Loucy (cell line): ENCODE measurements around the gene FCHSD2.

Experiments
- H2AFZ ChIP-seq: fragments of 200-600 bp; sonication (generic); 2 replicates; pipeline ENCODE4 v1.6.0; 2016; ENCODE audit warnings: antibody characterized with exemption, mild to moderate bottlenecking, low read length, moderate library complexity
- H3F3A ChIP-seq: fragments of 200-600 bp; 2 replicates; pipeline ENCODE4 v1.6.0; 2016; ENCODE audit warnings: antibody characterized with exemption, low read depth, mild to moderate bottlenecking
- H3K27me3 ChIP-seq: fragments of 200-600 bp; sonication (generic); 2 replicates; pipeline ENCODE4 v1.6.1; 2014; ENCODE audit warnings: low read length, mild to moderate bottlenecking; ENCODE audit not compliant: insufficient read depth, poor library complexity, severe bottlenecking
- H3K36me3 ChIP-seq: fragments of 200-600 bp; sonication (generic); 2 replicates; pipeline ENCODE4 v1.6.1; 2016; ENCODE audit warnings: low read length; ENCODE audit not compliant: insufficient read depth
- H3K4me1 ChIP-seq: fragments of 200-600 bp; sonication (generic); 2 replicates; pipeline ENCODE4 v1.5.1; 2014; ENCODE audit warnings: low read length, mild to moderate bottlenecking; ENCODE audit not compliant: insufficient read depth, poor library complexity, severe bottlenecking
- H3K4me2 ChIP-seq: fragments of 200-600 bp; sonication (generic); 2 replicates; pipeline ENCODE4 v1.6.0; 2014; ENCODE audit warnings: antibody characterized with exemption, low read length, low read depth, mild to moderate bottlenecking; ENCODE audit not compliant: poor library complexity, severe bottlenecking
- H3K4me3 ChIP-seq: fragments of 200-600 bp; sonication (generic); 2 replicates; pipeline ENCODE4 v1.5.1; 2014; ENCODE audit warnings: low read length, mild to moderate bottlenecking, mixed read lengths; ENCODE audit not compliant: poor library complexity, severe bottlenecking
- H3K79me2 ChIP-seq: fragments of 200-600 bp; sonication (generic); 2 replicates; pipeline ENCODE4 v1.6.1; 2014; ENCODE audit warnings: low read length; ENCODE audit not compliant: insufficient read depth
- H3K9ac ChIP-seq: fragments of 200-600 bp; sonication (generic); 2 replicates; pipeline ENCODE4 v1.6.0; 2014; ENCODE audit warnings: mild to moderate bottlenecking, low read depth, low read length, moderate library complexity; ENCODE audit not compliant: poor library complexity, severe bottlenecking
- H3K9me2 ChIP-seq: fragments of 200-600 bp; sonication (generic); replicated peaks from 2 replicates; pipeline ENCODE4 v1.6.1; 2016; ENCODE audit warnings: low read depth, low read length, mixed read lengths
- H3K9me3 ChIP-seq: fragments of 200-600 bp; sonication (generic); 2 replicates; pipeline ENCODE4 v1.6.1; 2014; ENCODE audit warnings: mild to moderate bottlenecking, antibody characterized with exemption, low read length, low read depth; ENCODE audit not compliant: insufficient read depth
- H4K20me1 ChIP-seq: fragments of 200-600 bp; sonication (generic); 2 replicates; pipeline ENCODE4 v1.6.0; 2014; ENCODE audit warnings: antibody characterized with exemption, low read length, mild to moderate bottlenecking; ENCODE audit not compliant: insufficient read depth, poor library complexity, severe bottlenecking
- EZH2phosphoT487 ChIP-seq: fragments of 200-600 bp; IDR thresholded peaks from 2 replicates; pipeline ENCODE4 v1.6.1; 2018; ENCODE audit warnings: antibody characterized with exemption, mild to moderate bottlenecking, moderate library complexity, borderline replicate concordance
- TF ChIP-seq, protein P1 (sequence below): fragments of 200-600 bp; sonication (generic); conservative IDR thresholded peaks from 2 replicates; pipeline ENCODE4 v1.5.1; 2014; ENCODE audit warnings: mild to moderate bottlenecking, antibody characterized with exemption, low read length

The FCHSD2 gene

DNA sequence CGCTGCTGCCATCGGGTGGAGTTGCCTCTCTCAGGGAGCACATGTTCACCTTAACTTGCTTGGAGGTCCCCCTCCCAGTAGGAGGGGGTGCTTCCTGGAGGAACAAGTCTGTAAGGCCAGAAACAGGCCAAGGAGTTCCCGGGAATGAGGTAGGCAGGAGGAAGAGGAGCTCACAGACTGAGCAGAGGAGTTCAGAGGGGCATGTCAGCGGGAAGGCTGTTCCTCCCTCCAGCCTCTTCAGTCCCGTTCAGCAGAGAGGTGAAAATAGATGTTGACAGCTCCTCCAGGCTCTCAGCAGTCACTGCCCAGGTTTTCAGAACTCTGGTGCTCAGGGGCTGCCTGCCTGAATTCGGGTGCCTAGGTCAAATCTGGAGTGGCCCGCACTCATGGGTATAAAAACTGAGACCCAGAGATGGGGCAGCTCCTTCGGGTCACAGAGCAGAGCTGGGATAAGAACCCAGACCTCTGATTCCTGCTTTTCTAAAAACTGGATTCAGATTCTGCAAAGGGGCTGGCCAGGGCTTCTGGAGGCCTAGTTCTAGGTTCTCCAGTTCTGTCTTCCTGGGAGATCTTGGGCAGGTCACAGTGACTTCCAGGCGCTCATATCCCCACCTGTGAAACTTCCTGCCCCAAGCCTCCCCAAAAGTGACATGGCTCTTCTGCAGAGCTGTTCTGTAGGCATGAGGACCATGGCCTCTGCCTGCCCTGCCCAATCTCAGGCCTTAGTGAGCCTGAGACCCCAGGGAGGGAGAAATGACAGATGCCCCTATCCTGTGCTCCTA, 309.6 kb downstream of the FCHSD2 start:
- peaks cover 58% of the 10 kb centered on the region; the same call in 1 of the 2 replicates for H3K36me3 ChIP-seq
- no peak overlapping the region for H3K4me3 ChIP-seq
- no peak overlapping the region for H3K9ac ChIP-seq
- H4K20me1 ChIP-seq = no peaks in the 10 kb centered on the region
- H3F3A ChIP-seq = no peaks in the 10 kb centered on the region
- H2AFZ ChIP-seq = no peak overlapping the region
- no peak overlapping the region for H3K4me2 ChIP-seq
- no peaks in the 10 kb centered on the region for H3K79me2 ChIP-seq
- no peaks in the 10 kb centered on the region for H3K27me3 ChIP-seq
- TF ChIP-seq, protein P1, sequence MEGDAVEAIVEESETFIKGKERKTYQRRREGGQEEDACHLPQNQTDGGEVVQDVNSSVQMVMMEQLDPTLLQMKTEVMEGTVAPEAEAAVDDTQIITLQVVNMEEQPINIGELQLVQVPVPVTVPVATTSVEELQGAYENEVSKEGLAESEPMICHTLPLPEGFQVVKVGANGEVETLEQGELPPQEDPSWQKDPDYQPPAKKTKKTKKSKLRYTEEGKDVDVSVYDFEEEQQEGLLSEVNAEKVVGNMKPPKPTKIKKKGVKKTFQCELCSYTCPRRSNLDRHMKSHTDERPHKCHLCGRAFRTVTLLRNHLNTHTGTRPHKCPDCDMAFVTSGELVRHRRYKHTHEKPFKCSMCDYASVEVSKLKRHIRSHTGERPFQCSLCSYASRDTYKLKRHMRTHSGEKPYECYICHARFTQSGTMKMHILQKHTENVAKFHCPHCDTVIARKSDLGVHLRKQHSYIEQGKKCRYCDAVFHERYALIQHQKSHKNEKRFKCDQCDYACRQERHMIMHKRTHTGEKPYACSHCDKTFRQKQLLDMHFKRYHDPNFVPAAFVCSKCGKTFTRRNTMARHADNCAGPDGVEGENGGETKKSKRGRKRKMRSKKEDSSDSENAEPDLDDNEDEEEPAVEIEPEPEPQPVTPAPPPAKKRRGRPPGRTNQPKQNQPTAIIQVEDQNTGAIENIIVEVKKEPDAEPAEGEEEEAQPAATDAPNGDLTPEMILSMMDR = no peak
- no peak for TF ChIP-seq EZH2phosphoT487
- no peaks in the 10 kb centered on the region for H3K9me2 ChIP-seq
- H3K9me3 ChIP-seq = no peaks in the 10 kb centered on the region
- H3K4me1 ChIP-seq = no peaks in the 10 kb centered on the region

DNA sequence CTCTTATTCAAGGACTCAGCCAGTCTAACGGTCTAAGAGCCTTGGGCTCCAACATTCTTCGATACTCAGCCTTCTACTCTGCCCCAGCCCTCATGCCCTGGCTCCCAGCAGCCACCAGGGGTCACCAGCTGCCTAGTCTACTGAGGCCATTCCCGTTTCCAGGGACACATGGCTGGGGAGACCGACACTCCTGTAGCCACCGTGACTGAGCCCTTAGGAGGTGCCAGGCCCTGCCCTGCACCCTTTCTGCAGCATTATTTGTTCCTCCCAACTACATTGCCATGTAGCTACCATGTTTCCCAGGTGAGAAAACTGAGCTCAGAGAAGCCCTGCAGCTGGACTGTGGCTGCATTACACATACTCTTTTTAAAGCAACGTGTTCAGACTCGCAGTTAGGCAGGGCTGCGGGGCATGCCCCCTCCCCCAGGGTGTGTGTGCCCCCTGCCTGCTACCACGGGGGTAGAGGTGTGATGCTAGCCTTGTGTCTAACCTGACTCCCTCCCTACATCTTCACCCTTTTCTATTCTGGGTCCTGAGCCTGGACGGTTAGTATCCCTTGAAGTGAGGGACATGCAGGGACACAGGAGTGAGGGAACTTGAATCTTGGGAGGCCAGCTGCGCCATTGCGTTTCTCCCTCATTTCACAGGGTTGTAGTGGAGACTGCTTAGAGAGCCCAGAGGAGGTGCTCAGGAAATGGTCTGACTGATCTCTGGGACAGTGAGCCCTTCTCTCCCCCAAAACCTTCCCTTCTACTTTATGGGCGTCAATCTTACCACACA, 310.4 kb downstream of the FCHSD2 start:
- Histone ChIP-seq H4K20me1 (no peaks in the 10 kb centered on the region), H3K9ac (no peak overlapping the region), H3K9me3 (no peaks in the 10 kb centered on the region), H3K4me3 (no peak overlapping the region), H3K4me2 (no peak overlapping the region), H2AFZ (no peak overlapping the region), H3K4me1 (no peaks in the 10 kb centered on the region), H3K36me3 (peaks cover 51% of the 10 kb centered on the region; the same call in 1 of the 2 replicates), H3K27me3 (no peaks in the 10 kb centered on the region), H3K9me2 (no peaks in the 10 kb centered on the region), H3K79me2 (no peaks in the 10 kb centered on the region), H3F3A (no peaks in the 10 kb centered on the region)
- TF ChIP-seq EZH2phosphoT487 = no peak
- TF ChIP-seq, protein P1 = peak; percentile 88

DNA sequence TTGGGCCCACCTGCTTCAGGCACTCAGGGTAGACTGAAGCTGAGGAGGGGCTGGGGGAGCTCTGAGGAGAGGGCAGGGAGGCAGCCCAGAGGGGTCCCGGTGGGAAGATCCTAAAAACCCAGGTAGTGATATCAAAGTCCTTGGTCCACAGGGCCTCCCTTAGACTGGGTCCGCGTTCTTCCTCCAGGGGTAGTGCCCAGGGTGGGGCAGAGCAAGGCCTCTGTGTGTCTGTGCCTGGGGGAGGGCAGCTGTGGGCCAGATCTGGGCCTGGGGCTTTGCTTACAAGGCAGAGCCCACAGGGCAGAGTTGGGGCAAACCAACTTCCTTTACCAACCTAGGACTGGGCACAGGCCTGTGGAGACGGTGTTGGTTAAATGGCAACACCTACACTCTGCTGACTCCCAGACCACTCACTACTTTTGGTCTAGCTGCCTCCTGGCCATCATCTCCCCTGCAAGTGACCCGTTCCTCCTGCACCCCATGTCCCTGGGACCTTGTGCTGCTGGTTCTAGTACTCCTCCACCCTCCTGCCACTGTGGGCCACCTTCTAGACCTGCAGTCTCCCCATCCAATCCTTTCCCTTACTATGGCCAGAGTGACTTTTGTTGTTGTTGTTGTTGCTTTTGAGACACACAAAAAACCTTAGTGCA, 312.1 kb downstream of the FCHSD2 start:
- Histone ChIP-seq H3K9me2 (no peaks in the 10 kb centered on the region), H4K20me1 (no peaks in the 10 kb centered on the region), H3K4me3 (no peak overlapping the region), H3K79me2 (no peaks in the 10 kb centered on the region), H3K36me3 (peaks cover 37% of the 10 kb centered on the region; the same call in 1 of the 2 replicates), H3K9ac (no peak overlapping the region), H2AFZ (no peak overlapping the region), H3K9me3 (no peaks in the 10 kb centered on the region), H3K4me2 (no peak overlapping the region), H3F3A (no peaks in the 10 kb centered on the region), H3K4me1 (no peaks in the 10 kb centered on the region), H3K27me3 (no peaks in the 10 kb centered on the region)
- TF ChIP-seq EZH2phosphoT487 = no peak
- TF ChIP-seq, protein P1 = no peak
